NCI-H345 (cell line): ENCODE measurements around the gene FGD1.
A peak's percentile ranks its signal among the peaks of the same experiment; 100 is the strongest.

Experiments used
- DNase-seq: peaks from one replicate; lab custom pipeline; 2025; lab: John Stamatoyannopoulos, UW

FGD1 gene

GRCh38 chrX:54473993-54474859 is 21.8 kb downstream of the FGD1 start:
- DNase-seq, result no peak

- DNase-seq, result no peak
Observed at GRCh38 chrX:54470054-54470760, 25.8 kb downstream of the FGD1 start.

GRCh38 chrX:54452920-54453319 is 43.1 kb downstream of the FGD1 start:
- no peak for DNase-seq

GRCh38 chrX:54449929-54450328 is 46.1 kb downstream of the FGD1 start:
- DNase-seq, result no peak

- no peak for DNase-seq
Observed at GRCh38 chrX:54447461-54447860, 48.6 kb downstream of the FGD1 start.

- no peak for DNase-seq
Observed at GRCh38 chrX:54446084-54446483, 50.0 kb downstream of the FGD1 start.

GRCh38 chrX:54444752-54445151 is 51.3 kb downstream of the FGD1 start:
- no peak for DNase-seq

- no peak for DNase-seq
Observed at GRCh38 chrX:54442790-54443189, 53.2 kb downstream of the FGD1 start.

GRCh38 chrX:54439960-54440871 is 55.8 kb downstream of the FGD1 start, which contains the start of gene TSR2:
TSS of gene TSR2 (plus strand) at chrX:54440404. CDS start at chrX:54440422, 18 bp downstream.
- DNase-seq, result peak; percentile 86

- no peak for DNase-seq
Observed at GRCh38 chrX:54435121-54435520, 60.9 kb downstream of the FGD1 start.

GRCh38 chrX:54430519-54430918 is 65.5 kb downstream of the FGD1 start:
- no peak for DNase-seq

- DNase-seq, result no peak
Observed at GRCh38 chrX:54427837-54428424, 68.1 kb downstream of the FGD1 start.

GRCh38 chrX:54423161-54423888 is 72.7 kb downstream of the FGD1 start:
- DNase-seq, result no peak

- DNase-seq, result no peak
Observed at GRCh38 chrX:54422168-54422567, 73.9 kb downstream of the FGD1 start.

GRCh38 chrX:54419559-54420302 is 76.3 kb downstream of the FGD1 start:
- DNase-seq, result no peak

GRCh38 chrX:54416965-54417364 is 79.1 kb downstream of the FGD1 start:
- DNase-seq, result no peak

GRCh38 chrX:54415534-54416350 is 80.3 kb downstream of the FGD1 start:
- no peak for DNase-seq

- no peak for DNase-seq
Observed at GRCh38 chrX:54413753-54414152, 82.3 kb downstream of the FGD1 start.

- DNase-seq, result no peak
Observed at GRCh38 chrX:54411732-54412131, 84.3 kb downstream of the FGD1 start.
